GM12872 (cell line): Measurements from ENCODE around the gene C12orf54.
A peak's percentile ranks its signal among the peaks of the same experiment; 100 is the strongest.

Experiments
- CTCF ChIP-seq: IDR thresholded peaks from 3 replicates; pipeline ENCODE4 v1.5.1; 2011; ENCODE audit warnings: low read depth, mild to moderate bottlenecking, low read length, moderate library complexity; ENCODE audit not compliant: insufficient read depth

The C12orf54 gene

DNA sequence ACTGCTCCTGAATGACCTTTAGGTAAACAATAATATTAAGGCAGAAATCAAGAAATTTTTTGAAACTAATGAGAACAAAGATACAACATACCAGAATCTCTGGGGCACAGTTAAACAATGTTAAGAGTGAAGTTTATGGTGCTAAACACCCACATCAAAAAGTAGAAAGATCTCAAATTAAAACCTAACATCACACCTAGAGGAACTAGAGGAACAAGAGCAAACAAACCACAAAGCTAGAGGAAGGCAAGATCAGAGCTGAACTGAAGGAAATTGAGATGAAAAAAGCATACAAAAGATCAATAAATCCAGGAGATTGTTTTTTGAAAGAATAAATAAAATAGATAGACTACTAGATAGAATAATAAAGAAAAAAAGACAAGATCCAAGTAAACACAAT is 50.3 kb downstream of the C12orf54 start:
- no peak for TF ChIP-seq CTCF

- no peak for TF ChIP-seq CTCF
These were observed 54.3 kb downstream of the C12orf54 start for GRCh38 chr12:48536602-48537001.

DNA sequence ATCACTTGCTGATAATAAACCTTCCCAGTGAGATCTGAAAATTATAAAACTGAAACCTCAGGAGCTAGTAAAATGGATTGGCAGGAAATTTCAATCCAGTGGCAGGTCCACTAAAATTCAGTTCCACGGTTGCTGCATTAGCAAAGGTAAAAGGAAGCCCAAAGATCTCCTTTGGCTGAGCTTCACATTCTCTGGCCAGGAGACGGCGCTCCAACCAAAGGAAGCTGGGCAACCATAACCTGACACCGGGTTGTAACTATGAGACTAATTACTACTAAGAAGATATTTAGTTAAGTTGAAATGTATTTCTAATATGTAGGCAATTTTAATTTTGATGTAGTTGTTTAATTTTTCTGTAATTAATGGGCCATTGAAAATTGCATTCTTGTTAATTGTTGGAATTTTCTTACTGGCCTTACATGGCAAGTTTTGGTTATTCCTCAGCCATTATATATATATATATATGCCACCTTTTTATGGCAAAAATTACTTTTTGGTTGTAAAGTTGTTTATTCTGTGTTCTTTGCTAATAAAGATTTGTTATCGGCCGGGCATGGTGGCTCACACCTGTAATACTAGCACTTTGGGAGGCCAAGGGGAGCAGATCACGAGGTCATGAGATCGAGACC is 60.1 kb downstream of the C12orf54 start:
- TF ChIP-seq CTCF = peak; percentile 84

GRCh38 chr12:48545833-48546469 is 63.7 kb downstream of the C12orf54 start:
- TF ChIP-seq CTCF = no peak
